Activated naive CD8-positive, alpha-beta T cell treated with anti-CD3 and anti-CD28 coated beads, Interleukin-2, amount 50 U/mL, for 16 hours (primary cell): ENCODE measurements around the gene GKAP1.
"Not testable (repeated sequence)": the region's sequence is repeated elsewhere in the genome, so short reads cannot be mapped to it uniquely, and the experiment has no call there.

Experiments
- DNase-seq: peaks from one replicate; pipeline ENCODE4 v3.0.0-alpha.2; 2020; ENCODE audit warnings: low read depth, low spot score

GKAP1 gene

DNA sequence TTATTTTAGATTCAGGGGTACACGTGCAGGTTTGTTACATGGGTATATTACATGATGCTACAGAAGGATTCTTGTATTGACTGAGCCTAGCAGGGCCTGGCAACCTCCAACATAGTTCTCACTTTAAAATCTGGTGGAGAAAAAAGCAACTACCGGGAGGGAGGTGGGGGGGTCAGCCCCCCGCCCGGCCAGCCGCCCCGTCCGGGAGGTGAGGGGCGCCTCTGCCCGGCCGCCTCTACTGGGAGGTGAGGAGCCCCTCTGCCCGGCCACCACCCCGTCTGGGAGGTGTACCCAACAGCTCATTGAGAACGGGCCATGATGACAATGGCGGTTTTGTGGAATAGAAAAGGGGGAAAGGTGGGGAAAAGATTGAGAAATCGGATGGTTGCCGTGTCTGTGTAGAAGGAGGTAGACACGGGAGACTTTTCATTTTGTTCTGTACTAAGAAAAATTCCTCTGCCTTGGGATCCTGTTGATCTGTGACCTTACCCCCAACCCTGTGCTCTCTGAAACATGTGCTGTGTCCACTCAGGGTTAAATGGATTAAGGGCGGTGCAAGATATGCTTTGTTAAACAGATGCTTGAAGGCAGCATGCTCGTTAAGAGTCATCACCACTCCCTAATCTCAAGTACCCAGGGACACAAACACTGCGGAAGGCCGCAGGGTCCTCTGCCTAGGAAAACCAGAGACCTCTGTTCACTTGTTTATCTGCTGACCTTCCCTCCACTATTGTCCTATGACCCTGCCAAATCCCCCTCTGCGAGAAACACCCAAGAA, 88.8 kb downstream of the GKAP1 start:
- not testable (repeated sequence) for DNase-seq

DNA sequence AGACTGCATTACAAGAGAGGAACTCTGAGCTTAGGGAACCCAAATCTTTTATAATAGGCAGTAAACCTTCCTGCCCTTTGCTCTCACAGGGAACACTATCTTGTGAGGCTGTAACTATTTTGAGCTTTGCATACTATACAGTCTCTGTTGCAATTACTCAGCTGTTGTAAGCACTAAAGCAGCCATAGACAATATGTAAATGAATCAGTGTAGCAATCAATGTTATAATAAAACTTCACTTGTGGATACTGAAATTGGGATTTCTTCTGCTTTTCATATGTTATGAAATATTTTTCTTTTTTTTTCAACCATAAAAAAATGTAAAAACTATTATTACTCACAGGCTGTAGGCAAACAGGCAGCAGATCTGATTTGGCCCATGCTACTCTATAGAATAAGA, 93.1 kb downstream of the GKAP1 start:
- no peak for DNase-seq

DNA sequence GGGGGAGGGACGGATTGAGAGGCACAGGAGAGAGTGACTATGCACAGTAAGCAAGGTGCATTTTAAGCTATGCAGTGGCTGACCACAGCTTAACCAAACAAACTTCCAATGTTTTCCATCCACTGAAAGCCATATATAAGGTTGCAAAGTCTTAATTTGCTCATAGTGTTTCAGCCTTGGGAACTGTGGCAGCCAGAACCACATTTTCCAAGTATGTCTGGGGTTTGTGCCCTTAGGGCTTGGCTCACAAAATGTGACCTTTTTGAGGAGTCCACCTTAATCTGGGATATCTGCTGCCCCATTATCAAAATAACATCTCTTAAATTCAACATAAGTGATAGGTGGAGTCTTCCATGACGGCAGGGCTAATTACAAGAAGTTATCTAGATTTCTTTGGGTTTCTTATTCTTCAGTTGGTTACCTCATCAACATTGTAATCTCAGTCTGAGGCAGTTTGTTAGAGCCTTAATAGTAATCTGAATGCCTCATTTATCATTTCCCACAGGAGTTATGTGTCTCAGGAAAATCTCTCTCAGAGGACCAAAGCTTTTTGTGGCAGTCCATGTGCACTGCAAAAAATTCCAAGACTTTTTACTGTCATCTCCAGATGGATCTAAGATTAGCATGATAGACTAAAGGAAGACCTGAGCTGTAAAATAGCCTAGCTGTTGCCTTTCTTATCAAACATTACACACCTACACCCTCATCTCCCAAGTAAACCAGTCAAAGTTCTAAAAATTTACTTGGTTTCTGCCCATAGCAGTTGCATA, 94.7 kb downstream of the GKAP1 start:
- no peak for DNase-seq

DNA sequence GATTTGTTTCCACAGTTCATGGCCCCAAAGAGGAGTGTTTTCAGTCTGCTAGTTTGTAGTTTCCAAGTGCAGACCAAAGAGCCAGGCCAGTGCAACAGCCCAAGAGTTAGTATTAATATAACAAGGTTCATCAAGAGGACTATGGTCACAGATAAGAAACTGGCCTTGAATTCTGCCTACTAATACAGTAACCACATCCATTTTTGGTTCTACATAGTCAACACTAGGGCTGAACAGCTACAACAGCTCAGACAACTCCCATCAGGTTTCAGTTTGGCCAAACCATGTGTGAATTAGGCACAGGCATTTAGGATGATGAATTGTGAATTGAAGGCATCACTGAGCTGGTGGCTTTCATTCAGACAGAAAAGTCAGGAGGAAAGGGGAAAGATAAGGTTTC, 96.1 kb downstream of the GKAP1 start:
- DNase-seq = no peak

DNA sequence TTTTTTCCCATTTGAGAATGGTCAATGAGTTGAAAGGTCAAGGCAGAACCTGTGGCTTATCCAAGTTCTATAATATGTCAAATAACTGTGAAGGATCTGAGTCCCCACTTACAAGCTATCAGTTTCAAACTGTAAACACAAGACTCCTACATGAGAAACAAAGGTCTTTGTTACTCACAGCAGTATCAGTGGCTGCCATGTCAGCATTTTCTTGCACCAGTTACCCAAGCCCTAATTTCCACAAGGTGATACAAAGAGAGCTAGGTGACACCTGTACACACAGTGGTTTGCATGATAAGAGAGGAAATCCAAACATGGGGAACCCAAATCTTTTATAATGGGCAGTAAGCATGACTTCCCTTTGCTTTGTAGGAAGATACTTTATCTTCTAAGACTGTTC, 101.8 kb downstream of the GKAP1 start:
- DNase-seq = no peak

DNA sequence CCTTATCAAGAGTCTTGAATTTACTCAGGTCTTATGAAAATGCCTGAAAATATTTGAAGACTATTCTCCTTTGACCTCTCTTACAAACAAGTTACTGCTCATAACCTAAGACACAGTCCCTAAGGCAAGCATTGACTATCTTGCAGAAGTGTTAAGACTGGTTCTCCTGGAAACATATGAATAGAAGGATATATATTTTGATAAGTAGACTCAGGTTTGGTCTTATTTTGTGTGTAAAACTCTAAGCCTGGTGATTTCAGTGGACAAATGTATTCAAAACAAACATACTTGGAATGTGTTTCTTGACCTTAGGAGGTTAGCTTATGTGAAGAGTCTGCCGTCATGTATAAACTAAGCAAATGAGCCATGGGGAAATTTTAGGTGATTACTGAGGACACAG, 102.3 kb downstream of the GKAP1 start:
- DNase-seq = no peak

DNA sequence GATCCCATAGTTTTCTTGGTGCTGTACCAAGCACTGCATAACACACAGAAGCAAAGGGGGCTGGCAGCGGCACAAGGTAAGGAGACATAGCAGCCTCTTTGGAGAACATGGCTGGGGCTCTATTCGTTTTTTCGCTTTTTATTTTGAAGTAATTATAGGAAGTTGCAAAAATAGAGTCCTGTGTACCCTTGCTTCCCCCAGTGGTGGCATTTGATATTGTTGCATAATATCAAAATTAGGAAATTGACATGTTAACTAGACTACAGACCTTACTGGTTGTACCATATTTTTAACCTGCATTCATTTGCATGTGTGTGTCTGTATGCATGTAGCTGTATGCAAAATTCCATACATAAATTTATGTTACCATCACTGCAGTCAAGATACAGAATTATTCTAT, 103.2 kb downstream of the GKAP1 start:
- DNase-seq = no peak

DNA sequence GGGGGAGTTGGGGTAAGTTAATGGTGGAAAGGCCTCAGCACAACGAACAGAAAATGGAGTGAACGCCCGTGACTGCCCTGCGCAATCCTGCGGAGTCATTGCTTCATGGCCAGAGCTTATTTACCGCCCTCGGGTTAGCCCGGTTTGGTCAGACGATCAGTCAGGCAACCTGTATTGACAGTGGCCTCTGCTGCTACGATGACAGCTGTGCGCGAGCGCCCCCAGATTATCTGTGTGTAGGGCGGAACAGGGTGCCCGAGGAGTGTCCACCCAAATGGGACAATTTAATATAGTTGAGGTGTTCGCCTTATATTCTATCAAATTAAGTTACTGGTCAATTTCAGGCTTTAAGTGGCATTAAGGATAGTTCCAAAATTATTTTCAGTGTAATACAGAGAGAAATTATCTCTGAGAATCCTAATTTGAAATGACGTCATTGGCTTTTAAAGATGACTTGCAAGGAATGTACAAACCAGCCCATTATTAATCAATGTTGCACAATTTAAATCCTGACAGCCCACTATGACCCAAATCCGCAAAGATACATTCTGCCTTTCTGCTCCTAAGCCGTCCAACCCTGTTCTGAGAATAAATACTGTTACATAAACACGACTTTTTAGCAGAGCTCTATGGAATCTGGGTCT, 108.9 kb downstream of the GKAP1 start:
- no peak for DNase-seq

DNA sequence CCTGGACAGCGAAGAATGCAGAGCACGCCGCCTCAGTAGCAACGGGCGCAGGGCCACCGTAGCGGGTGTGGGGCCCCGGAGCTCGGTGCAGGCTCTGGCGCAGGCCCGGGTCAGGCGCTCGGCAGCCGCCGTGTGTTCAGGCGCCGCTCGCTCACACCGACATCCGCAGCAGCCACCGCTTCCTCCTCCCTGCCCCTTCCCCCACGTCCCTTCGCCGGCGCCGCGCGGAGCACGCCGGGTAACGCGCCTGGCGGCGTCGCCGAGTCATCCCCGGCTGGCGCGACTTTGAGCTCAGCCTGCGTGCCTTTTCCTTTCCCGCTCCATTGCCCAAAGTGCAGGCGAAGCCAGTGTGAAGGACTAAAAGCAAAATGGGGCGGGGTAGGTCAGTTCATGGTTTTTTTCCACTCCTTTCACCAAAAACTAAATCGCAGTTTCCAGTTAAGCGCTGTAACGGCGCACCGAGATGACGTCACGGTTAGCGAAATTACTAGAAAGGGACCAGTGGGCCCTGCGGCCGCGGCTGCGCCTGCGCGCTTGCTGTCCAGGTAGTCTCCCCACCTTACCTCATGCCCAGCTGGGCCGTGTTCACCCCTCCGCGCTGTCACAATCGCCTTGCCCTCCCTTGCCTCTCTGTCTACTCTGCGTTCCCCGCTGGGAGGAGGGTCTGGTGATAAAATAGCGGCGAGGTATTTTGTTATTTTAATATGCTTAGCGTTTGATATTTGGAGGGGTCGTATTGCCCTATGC, 109.6 kb downstream of the GKAP1 start, which contains the start of gene UBQLN1:
TSS of gene UBQLN1 (minus strand) at position 191 of the 747 bp plus-strand sequence. CDS start 279 bp downstream, outside the sequence.
- peak; percentile 78 for DNase-seq

DNA sequence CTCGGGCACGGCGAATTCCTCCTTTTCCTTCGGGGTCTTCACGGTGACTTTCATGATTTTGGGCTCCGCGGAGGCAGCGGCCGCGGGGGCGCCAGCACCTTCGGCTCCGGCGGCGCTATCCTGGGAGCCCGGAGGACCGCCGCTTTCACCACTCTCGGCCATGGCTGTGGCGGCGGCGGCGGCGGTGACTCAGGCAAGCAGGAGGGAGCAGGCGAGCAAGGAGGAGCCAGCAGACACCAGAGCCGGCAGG, 110.1 kb downstream of the GKAP1 start:
- peak; percentile 45 for DNase-seq

DNA sequence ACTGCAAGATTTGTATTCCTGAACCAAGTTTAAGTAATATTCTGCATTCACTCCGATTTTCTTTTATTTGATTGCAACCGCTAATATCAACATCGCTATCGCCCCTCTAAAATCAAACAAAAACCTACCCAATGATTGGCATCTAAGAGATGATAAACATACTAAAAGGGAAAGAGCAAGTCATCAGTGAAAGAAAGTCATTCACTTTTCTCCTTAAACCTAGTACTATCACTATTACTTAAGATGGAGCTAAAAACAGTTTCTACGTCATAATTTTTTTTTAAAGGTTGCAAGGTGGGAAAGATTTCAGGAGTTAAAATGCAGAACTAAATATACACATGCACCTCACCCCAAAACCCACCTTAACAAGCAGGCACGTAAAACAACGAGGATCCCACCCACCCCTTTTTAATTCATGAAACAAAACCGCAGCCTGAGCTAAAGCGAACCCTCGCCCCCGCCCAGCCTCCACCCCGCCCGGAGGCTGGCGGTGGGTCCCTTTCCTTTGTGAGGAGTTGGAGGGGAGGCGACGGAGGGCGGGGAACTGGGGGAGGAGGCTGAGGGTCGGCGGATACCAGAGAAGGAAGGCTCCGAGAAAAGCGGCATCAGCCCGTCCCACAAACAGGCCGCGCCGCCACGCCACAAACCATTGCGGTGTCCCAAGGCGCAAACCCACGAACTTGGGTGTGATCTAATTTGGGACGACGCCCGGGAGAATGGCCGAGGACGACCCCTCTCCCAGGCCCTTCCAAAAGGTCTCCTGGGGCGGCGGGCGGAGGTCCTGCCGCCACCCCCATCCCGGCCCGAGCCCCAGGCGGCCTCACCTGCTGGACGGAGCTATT, 110.7 kb downstream of the GKAP1 start:
- peak; percentile 51 for DNase-seq

DNA sequence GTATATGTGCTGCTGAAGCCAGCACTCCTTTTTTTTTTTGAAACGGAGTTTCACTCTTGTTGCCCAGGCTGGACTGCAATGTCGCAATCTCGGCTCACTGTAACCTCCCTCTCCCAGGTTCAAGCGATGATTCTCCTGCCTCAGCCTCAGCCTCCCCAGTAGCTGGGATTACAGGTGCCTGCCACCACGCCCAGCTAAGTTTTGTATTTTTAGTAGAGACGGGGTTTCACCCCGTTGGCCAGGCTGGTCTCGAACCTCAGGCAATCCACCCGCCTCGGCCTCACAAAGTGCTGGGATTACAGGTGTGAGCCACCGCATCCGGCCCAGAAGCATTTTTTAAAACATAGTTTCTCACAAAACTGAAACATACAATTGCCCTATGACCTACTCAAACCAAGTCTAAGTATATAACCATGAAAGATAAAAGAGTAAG, 112.3 kb downstream of the GKAP1 start:
- not testable (repeated sequence) for DNase-seq

DNA sequence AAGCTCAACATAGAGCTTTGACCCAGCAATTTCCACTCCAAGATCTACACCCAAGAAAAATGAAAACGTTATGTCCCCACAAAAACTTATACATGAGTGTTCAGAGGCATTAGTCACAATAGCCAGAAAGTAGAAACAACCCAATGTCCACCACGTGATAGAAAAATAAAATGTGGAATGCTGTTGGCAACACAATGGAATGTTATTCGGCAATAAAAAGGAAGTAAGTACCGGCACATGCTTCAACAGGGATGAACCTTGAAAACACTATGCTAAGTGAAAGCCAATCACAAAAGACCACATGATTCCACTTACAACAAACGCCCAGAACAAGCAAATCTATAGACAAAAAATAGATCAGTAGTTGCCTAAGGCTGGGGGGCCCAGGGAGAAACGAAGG, 115.8 kb downstream of the GKAP1 start:
- no peak for DNase-seq

DNA sequence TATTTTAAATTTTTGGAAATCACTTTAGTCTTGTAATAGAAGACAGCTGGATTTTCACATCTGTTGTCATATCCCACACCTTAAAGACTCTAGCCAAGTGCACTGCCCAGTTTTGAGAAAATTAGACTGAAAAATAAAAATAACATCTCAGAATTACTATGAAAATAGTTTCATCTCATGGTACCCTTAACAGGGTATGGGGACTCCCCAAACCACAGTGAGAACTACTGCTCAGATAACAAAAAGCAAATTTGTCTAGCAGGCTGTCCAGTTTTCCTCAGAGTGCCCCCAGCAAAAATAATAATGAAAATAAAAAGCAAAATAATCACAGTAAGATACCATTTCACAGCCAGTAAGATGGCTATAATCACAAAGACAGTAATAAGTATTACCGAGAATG, 116.3 kb downstream of the GKAP1 start:
- no peak for DNase-seq

DNA sequence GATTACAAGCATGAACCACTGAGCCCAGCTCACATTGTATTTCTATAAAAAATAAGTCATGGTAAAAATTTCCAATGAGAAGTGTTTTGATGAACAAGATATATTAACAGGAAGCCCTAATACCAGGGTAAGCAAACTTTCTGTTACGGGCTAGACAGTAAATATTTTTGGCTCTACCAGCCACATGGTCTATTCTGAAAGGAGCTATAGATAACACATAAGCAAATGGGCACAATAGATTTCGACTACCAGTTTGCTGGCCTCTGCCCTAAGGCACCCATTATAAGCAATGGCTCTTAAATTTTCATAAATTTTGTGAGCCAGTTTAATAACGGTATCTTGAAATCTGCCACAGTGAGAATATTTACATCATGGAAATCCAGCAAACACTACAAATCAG, 118.0 kb downstream of the GKAP1 start:
- DNase-seq = no peak

DNA sequence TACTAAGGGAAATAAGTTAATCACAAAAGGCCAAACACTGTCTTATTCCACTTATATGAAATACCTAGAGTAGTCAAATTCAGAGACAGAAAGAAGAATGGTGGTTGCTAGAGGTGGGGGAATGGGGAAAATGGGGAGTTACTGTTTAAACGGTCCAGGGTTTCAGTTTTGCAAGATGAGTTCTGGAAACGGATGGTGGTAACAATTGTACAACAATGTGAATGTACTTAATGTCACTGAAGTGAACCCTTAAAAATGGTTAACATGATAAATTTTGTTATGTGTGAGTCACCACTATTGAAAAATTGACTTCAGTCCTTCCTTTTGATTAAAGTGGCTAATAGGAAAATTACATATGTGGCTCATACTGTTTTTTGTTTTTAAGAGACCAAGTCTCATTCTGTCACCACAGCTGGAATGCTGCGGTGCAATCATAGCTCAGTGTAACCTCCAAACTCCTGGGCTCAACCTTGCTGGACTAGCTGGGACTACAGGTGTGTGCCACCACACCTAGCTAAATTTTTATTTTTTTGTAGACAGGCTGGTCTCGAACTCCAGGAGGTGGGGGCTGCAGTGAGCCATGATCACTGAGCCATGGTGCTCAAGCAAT, 118.5 kb downstream of the GKAP1 start:
- DNase-seq = no peak

DNA sequence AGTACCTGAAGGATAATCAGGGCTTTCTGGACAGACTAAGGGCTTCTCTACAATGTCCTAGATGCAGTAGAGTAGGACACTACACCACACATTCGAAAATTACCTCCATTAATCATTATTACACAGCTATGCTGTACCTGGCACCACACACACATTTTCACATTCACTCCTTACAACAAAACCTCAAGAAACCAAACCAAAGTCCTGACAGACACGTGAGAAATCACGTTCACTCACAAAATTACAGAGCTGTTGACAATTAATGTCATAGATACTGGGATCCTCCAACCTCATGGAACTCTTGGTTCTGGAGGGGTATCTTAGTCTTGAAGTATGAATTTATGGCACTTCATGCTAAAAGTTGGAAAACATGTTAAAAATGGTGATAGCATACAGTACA, 126.1 kb downstream of the GKAP1 start:
- DNase-seq = no peak
